OCI-LY3 (cell line): ENCODE measurements around the gene SH2D3C.

Experiments
- EZH2phosphoT487 ChIP-seq: fragments of 200-600 bp; shearing (Covaris generic); IDR thresholded peaks from 2 replicates; pipeline ENCODE4 v1.6.1; 2018; ENCODE audit warnings: antibody characterized with exemption, mixed run types, low read depth
- TF ChIP-seq, protein P1 (sequence below): fragments of 200-600, 300-600 bp; sonication (generic); IDR thresholded peaks from 2 replicates; pipeline ENCODE4 v1.5.1; 2014; ENCODE audit warnings: antibody characterized with exemption, low read length, low read depth

DNA sequence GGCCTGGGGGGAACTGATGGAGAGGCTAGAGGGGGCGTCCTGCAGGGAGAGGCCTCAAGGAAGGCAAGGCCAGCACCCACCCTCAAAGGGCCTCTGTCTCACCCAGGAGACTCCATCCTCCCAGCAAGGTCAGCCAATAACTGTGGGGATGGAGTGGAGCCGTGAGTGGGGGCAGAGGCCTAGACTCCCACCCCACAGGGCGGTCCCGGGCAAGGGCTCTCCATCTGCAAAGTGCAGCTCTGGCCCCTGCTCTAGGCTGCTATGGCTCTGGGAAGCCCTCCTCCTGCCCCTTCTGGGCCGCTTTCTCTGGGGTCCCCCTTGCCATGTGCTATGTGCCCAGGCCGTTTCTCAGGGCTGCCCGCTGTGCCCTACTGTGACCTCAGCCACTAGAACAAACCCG lies 38.3 kb upstream of the SH2D3C start:
- TF ChIP-seq, protein P1, sequence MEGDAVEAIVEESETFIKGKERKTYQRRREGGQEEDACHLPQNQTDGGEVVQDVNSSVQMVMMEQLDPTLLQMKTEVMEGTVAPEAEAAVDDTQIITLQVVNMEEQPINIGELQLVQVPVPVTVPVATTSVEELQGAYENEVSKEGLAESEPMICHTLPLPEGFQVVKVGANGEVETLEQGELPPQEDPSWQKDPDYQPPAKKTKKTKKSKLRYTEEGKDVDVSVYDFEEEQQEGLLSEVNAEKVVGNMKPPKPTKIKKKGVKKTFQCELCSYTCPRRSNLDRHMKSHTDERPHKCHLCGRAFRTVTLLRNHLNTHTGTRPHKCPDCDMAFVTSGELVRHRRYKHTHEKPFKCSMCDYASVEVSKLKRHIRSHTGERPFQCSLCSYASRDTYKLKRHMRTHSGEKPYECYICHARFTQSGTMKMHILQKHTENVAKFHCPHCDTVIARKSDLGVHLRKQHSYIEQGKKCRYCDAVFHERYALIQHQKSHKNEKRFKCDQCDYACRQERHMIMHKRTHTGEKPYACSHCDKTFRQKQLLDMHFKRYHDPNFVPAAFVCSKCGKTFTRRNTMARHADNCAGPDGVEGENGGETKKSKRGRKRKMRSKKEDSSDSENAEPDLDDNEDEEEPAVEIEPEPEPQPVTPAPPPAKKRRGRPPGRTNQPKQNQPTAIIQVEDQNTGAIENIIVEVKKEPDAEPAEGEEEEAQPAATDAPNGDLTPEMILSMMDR, result no peak
- no peak for TF ChIP-seq EZH2phosphoT487
